ENCODE results near the gene ABCA4. TPM values are rescaled to one million over a fixed set of nuclear protein-coding genes. Genes with fewer than 3 reads are reported as not detected.

The ABCA4 gene
- total and polyA plus RNA-seq, 7 donors = 0.03 to 0.32 (median 0.09) TPM; not detected in 2

GRCh38 chr1:94011709-94012595, 109.0 kb downstream of the ABCA4 start:
- DNase-seq (no peak), ATAC-seq (no peak)
- TF ChIP-seq CTCF (IDR thresholded peaks at IDR 0.05) = no peak
- H3K4me3 ChIP-seq = no peak overlapping the region
- H3K27ac ChIP-seq = no peak overlapping the region
- H3K27me3 ChIP-seq (ENCODE audit: insufficient read depth in 3 of 3, low read length in 2 of 3) = no peaks in the 10 kb centered on the region
- no peaks in the 10 kb centered on the region for H3K4me1 ChIP-seq
- H3K9me3 ChIP-seq = no peaks in the 10 kb centered on the region
- H3K36me3 ChIP-seq (ENCODE audit: insufficient read depth in 1 of 2, low read depth in 1 of 2) = no peaks in the 10 kb centered on the region
- intact Hi-C loops (cut with DNase I) = no loop called here
- 80 to 90% (median 85%) methylated on average over 6 of the region's 6 CpGs for WGBS, 3 donors

GRCh38 chr1:94011129-94011528, 109.8 kb downstream of the ABCA4 start:
- WGBS, 3 donors = 80 to 89% (median 82%) methylated on average over 8 of the region's 8 CpGs

GRCh38 chr1:94009304-94009703, 111.6 kb downstream of the ABCA4 start:
- WGBS, 3 donors = 87 to 91% (median 89%) methylated on average over 3 of the region's 3 CpGs

More at GRCh38 chr1:94011129-94011528, 109.8 kb downstream of the ABCA4 start:
- Histone ChIP-seq H3K27ac (no peak overlapping the region), H3K9me3 (no peaks in the 10 kb centered on the region), H3K27me3 (ENCODE audit: insufficient read depth in 3 of 3, low read length in 2 of 3) (no peaks in the 10 kb centered on the region), H3K4me1 (no peaks in the 10 kb centered on the region), H3K4me3 (no peak overlapping the region), H3K36me3 (ENCODE audit: insufficient read depth in 1 of 2, low read depth in 1 of 2) (no peaks in the 10 kb centered on the region)
- DNase-seq (no peak), ATAC-seq (no peak)
- TF ChIP-seq CTCF (IDR thresholded peaks at IDR 0.05) = no peak
- intact Hi-C loops (cut with DNase I) = no loop called here

GRCh38 chr1:94006604-94007003, 114.3 kb downstream of the ABCA4 start:
- Histone ChIP-seq H3K9me3 (no peaks in the 10 kb centered on the region), H3K4me1 (no peaks in the 10 kb centered on the region), H3K27ac (no peak overlapping the region), H3K27me3 (ENCODE audit: insufficient read depth in 3 of 3, low read length in 2 of 3) (no peaks in the 10 kb centered on the region), H3K4me3 (no peak overlapping the region), H3K36me3 (ENCODE audit: insufficient read depth in 1 of 2, low read depth in 1 of 2) (no peaks in the 10 kb centered on the region)
- intact Hi-C loops (cut with DNase I) = no loop called here
- WGBS, 3 donors = 15 to 38% (median 32%) methylated on average over 2 of the region's 2 CpGs
- TF ChIP-seq CTCF (IDR thresholded peaks at IDR 0.05) = no peak
- ATAC-seq = no peak
- no peak for DNase-seq

More at GRCh38 chr1:94009304-94009703, 111.6 kb downstream of the ABCA4 start:
- DNase-seq = no peak
- no peaks in the 10 kb centered on the region for H3K4me1 ChIP-seq
- no peak overlapping the region for H3K27ac ChIP-seq
- no peaks in the 10 kb centered on the region for H3K36me3 ChIP-seq (ENCODE audit: insufficient read depth in 1 of 2, low read depth in 1 of 2)
- TF ChIP-seq CTCF (IDR thresholded peaks at IDR 0.05) = no peak
- ATAC-seq = no peak
- H3K9me3 ChIP-seq = no peaks in the 10 kb centered on the region
- intact Hi-C loops (cut with DNase I) = no loop called here
- no peaks in the 10 kb centered on the region for H3K27me3 ChIP-seq (ENCODE audit: insufficient read depth in 3 of 3, low read length in 2 of 3)
- H3K4me3 ChIP-seq = no peak overlapping the region
